CD4-positive, alpha-beta T cell (primary cell): ENCODE measurements around the gene RANBP10. TPM values are rescaled to one million over a fixed set of nuclear protein-coding genes. Genes with fewer than 3 reads are reported as not detected.

Experiments
- ATAC-seq: fragments of 200-7000 bp; cut with Tn5 transposase; one replicate; pipeline ENCODE4 v1.10.0; 2022; ENCODE audit warnings: mild to moderate bottlenecking; ENCODE audit not compliant: poor library complexity
- CTCF ChIA-PET: fragments of 350-600 bp; sonication (Branson Sonifier 250); formaldehyde crosslinking; loops from one replicate; lab custom pipeline; 2021; ENCODE audit warnings: antibody characterized with exemption, inconsistent platforms; lab: Charles Lee
- POLR2A ChIA-PET: fragments of 350-600 bp; sonication (Branson Sonifier 250); formaldehyde crosslinking; loops from one replicate; lab custom pipeline; 2021; ENCODE audit warnings: antibody characterized with exemption, inconsistent platforms; lab: Charles Lee
- DNase-seq, 14 experiments: peaks; one replicate each; pipeline ENCODE4 v3.0.0-alpha.2; 2013 to 2020; ENCODE audit warnings: mixed read lengths in 2 of 14
- H3K27ac ChIP-seq, 2 donors: one replicate each; pipeline versions ENCODE4 v1.5.1 to v1.7.0; 2013; ENCODE audit warnings: low read length in 2 of 2, low read depth in 1 of 2, mild to moderate bottlenecking in 1 of 2
- H3K27me3 ChIP-seq, 2 experiments: 1 replicate in 1 of 2; 2 replicates in 1 of 2; pipeline versions ENCODE4 v1.6.1 to v1.7.0; 2013; ENCODE audit warnings: low read length in 2 of 2, control low read depth in 1 of 2, mild to moderate bottlenecking in 1 of 2, moderate library complexity in 1 of 2; ENCODE audit not compliant: insufficient read depth in 2 of 2, control insufficient read depth in 1 of 2
- H3K36me3 ChIP-seq: one replicate; pipeline ENCODE4 v1.6.1; 2013; ENCODE audit warnings: low read length, control low read depth; ENCODE audit not compliant: insufficient read depth
- H3K4me1 ChIP-seq: one replicate; pipeline ENCODE4 v1.6.1; 2013; ENCODE audit warnings: low read length, control low read depth; ENCODE audit not compliant: insufficient read depth
- H3K4me3 ChIP-seq: one replicate; pipeline ENCODE4 v1.5.1; 2013; ENCODE audit warnings: mild to moderate bottlenecking, low read length, moderate library complexity
- H3K9me3 ChIP-seq, 2 experiments: 1 replicate in 1 of 2; 2 replicates in 1 of 2; pipeline versions ENCODE4 v1.6.1 to v1.7.0; 2013; ENCODE audit warnings: low read length in 2 of 2, mild to moderate bottlenecking in 2 of 2, control low read depth in 1 of 2, moderate library complexity in 1 of 2; ENCODE audit not compliant: control insufficient read depth in 1 of 2, insufficient read depth in 1 of 2
- H3K27ac Mint-ChIP-seq: one replicate; pipeline ENCODE4 v1.8.0; 2020; ENCODE audit warnings: mixed read lengths
- H3K27me3 Mint-ChIP-seq: one replicate; pipeline ENCODE4 v1.8.0; 2021; ENCODE audit warnings: mixed read lengths
- H3K36me3 Mint-ChIP-seq: one replicate; pipeline ENCODE4 v1.8.0; 2021; ENCODE audit warnings: low read depth, mixed read lengths
- H3K4me1 Mint-ChIP-seq: one replicate; pipeline ENCODE4 v1.8.0; 2021; ENCODE audit warnings: low read depth, mixed read lengths
- H3K4me3 Mint-ChIP-seq: one replicate; pipeline ENCODE4 v1.8.0; 2020; ENCODE audit warnings: mild to moderate bottlenecking, mixed read lengths
- H3K9me3 Mint-ChIP-seq: one replicate; pipeline ENCODE4 v1.8.0; 2020; ENCODE audit warnings: mixed read lengths
- intact Hi-C, 2 experiments: fragments of 100-400 bp; cut with DNase I in 1 of 2; cut with micrococcal nuclease in 1 of 2; formaldehyde crosslinking; loops; one replicate each; pipeline versions ENCODE4 v1.15.1 to v1.9.0; 2023 to 2025; cut with DNase I, micrococcal nuclease
- total RNA-seq, 174 experiments: library from RNA in 2 of 174; stranded (reverse) in 2 of 174; gene quantifications; one replicate each; pipeline ENCODE4 v1.2.3 and lab custom pipeline; 2021 to 2026
- TF ChIP-seq, protein P1 (sequence below): fragments of 200-600 bp; IDR thresholded peaks from one replicate; pipeline ENCODE4 v1.8.0; 2022; ENCODE audit warnings: antibody characterized with exemption, mild to moderate bottlenecking

The RANBP10 gene
- total RNA-seq, 2 experiments from 2014 or later, result 12.0 to 13.6 TPM

DNA sequence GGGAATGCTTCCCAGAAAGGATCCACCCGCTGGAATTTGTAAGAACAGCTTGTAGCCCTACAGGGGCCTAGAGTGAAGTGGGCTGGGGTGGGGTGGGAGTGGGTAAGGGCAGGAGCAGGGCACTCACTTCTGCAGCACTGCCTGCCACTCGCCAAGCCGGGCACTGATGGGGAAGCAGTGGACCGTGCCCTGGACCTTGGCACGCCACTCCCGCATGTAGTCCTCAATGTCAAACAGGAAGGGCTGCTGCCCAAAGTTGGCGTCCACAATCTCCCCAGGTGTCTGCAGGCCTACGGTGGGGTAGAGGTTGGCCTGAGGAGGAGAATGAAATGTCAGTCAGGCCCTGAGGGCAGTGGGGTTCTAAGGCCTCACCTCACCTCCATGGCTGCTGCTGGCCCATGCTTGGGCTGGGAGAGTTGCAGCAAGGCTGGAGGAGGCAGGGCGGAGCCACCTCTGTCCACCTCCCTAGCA is 71.6 kb downstream of the RANBP10 start:
- TF ChIP-seq, protein P1, sequence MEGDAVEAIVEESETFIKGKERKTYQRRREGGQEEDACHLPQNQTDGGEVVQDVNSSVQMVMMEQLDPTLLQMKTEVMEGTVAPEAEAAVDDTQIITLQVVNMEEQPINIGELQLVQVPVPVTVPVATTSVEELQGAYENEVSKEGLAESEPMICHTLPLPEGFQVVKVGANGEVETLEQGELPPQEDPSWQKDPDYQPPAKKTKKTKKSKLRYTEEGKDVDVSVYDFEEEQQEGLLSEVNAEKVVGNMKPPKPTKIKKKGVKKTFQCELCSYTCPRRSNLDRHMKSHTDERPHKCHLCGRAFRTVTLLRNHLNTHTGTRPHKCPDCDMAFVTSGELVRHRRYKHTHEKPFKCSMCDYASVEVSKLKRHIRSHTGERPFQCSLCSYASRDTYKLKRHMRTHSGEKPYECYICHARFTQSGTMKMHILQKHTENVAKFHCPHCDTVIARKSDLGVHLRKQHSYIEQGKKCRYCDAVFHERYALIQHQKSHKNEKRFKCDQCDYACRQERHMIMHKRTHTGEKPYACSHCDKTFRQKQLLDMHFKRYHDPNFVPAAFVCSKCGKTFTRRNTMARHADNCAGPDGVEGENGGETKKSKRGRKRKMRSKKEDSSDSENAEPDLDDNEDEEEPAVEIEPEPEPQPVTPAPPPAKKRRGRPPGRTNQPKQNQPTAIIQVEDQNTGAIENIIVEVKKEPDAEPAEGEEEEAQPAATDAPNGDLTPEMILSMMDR, result no peak
- ChIA-PET POLR2A (no interaction called here), CTCF (no interaction called here)
- Histone ChIP-seq H3K27me3 (no peaks in the 10 kb centered on the region), H3K27ac (no peak overlapping the region), H3K9me3 (no peaks in the 10 kb centered on the region), H3K4me1 (no peaks in the 10 kb centered on the region), H3K36me3 (peaks cover 55% of the 10 kb centered on the region), H3K4me3 (no peak overlapping the region)
- DNase-seq, result no peak
- H3K9me3 Mint-ChIP-seq, result no peaks in the 10 kb centered on the region
- no peaks in the 10 kb centered on the region for H3K27me3 Mint-ChIP-seq
- H3K4me1 Mint-ChIP-seq, result no peaks in the 10 kb centered on the region
- intact Hi-C loops, result loop anchor here in 1 of 2 experiments (10.0 kb wide), 1 partner anchor 180 kb away; no protein-coding TSS in a partner anchor
- no peak for ATAC-seq
- H3K36me3 Mint-ChIP-seq, result peaks cover 47% of the 10 kb centered on the region
- H3K4me3 Mint-ChIP-seq, result no peak overlapping the region
- H3K27ac Mint-ChIP-seq, result no peak overlapping the region

DNA sequence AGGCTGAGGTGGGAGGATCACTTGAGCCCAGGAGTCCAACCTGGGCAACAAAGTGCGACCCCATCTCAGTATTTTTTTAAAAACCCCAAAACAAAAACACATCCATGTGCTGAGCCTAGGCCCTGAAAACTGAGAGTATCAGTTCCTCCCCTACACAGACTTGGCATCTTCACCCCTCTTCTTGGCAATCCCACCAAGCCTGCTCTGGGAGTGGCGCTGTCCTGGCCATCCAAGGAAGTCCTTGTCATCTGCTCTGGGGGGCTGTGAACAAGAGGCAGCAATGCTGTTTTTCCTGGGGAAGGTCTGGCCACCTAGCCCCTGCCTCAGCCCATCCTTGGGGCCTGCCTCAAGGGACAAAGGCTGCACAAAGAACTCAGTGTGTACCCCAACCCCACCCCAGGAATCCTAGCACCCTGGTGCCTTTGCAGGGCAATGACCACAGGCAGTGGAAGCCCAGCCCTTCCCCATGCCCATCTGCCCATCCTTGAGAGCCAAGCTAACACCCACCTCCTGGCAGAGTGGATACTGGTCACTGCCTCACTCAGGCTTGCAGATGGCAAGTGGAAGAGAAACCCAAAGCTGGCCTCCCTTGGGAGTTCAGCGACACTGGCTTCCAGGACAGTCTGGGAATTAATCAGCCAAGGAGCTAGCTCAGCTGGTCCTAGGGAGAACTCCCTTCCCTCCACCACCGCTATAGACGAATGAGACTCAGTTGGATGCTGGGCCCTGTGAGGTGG is 72.5 kb downstream of the RANBP10 start:
- Mint-ChIP-seq H3K4me3 (no peak overlapping the region), H3K36me3 (peaks cover 54% of the 10 kb centered on the region), H3K27ac (no peak overlapping the region), H3K9me3 (no peaks in the 10 kb centered on the region), H3K4me1 (no peaks in the 10 kb centered on the region), H3K27me3 (no peaks in the 10 kb centered on the region)
- Histone ChIP-seq H3K36me3 (peaks cover 61% of the 10 kb centered on the region), H3K27me3 (no peaks in the 10 kb centered on the region), H3K27ac (no peak overlapping the region), H3K4me3 (no peak overlapping the region), H3K4me1 (no peaks in the 10 kb centered on the region), H3K9me3 (no peaks in the 10 kb centered on the region)
- TF ChIP-seq, protein P1, result no peak
- ATAC-seq, result no peak
- POLR2A ChIA-PET, result no interaction called here
- no peak for DNase-seq
- CTCF ChIA-PET, result no interaction called here
- intact Hi-C loops, result loop anchor here in 1 of 2 experiments (10.0 kb wide), 1 partner anchor 181 kb away; no protein-coding TSS in a partner anchor

DNA sequence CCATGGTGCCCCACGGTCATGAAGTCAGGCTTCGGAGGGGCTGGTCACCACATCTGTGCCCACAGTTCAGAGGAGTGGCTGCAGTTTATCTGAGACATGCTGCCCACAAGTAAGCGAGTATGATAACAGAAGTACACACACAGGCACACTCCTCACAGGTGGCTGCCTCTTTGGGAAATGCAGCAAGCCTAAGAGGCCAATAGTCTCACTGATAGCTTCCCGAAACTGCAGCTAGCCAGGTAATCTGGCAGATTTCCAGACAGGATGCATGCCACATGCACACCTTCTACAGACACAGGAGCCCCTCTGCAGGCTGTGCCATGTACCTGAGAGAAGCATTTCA is 74.6 kb downstream of the RANBP10 start:
- ATAC-seq (no peak), DNase-seq (no peak)
- Histone ChIP-seq H3K4me1 (no peaks in the 10 kb centered on the region), H3K4me3 (no peak overlapping the region), H3K27me3 (no peaks in the 10 kb centered on the region), H3K36me3 (peaks cover 75% of the 10 kb centered on the region), H3K9me3 (no peaks in the 10 kb centered on the region), H3K27ac (no peak overlapping the region)
- ChIA-PET CTCF (interaction anchor here (0.7 to 2.0 kb wide), 2 partner anchors 85 to 211 kb away, joined by 4 to 5 read pairs; no protein-coding TSS in a partner anchor), POLR2A (no interaction called here)
- H3K4me3 Mint-ChIP-seq, result no peak overlapping the region
- TF ChIP-seq, protein P1, result no peak
- no peaks in the 10 kb centered on the region for H3K9me3 Mint-ChIP-seq
- intact Hi-C loops, result loop anchor here in 1 of 2 experiments (10.0 kb wide), 1 partner anchor 183 kb away; no protein-coding TSS in a partner anchor
- H3K4me1 Mint-ChIP-seq, result no peaks in the 10 kb centered on the region
- no peaks in the 10 kb centered on the region for H3K27me3 Mint-ChIP-seq
- H3K27ac Mint-ChIP-seq, result no peak overlapping the region
- peaks cover 60% of the 10 kb centered on the region for H3K36me3 Mint-ChIP-seq
